Measurements from ENCODE around the gene RPA1.
"Not testable (repeated sequence)": the region's sequence is repeated elsewhere in the genome, so short reads cannot be mapped to it uniquely, and the experiment has no call there.

Gene RPA1

GRCh38 chr17:1803280-1803679 is 26.5 kb upstream of the RPA1 start:
- DNase-seq: no peak
- no peaks in the 10 kb centered on the region for H3K27me3 ChIP-seq (ENCODE audit: insufficient read depth, low read depth, severe bottlenecking)
- no peaks in the 10 kb centered on the region for H3K9me3 ChIP-seq (ENCODE audit: severe bottlenecking)
- no peak overlapping the region for H3K4me3 ChIP-seq (ENCODE audit: low read depth, low read length)
- TF ChIP-seq CTCF (IDR thresholded peaks at IDR 0.05; ENCODE audit: low read depth, low read length): no peak
- H3K36me3 ChIP-seq: peaks cover 61% of the 10 kb centered on the region
- H3K27ac ChIP-seq: no peak overlapping the region

GRCh38 chr17:1807890-1808289 is 21.9 kb upstream of the RPA1 start:
- no peaks in the 10 kb centered on the region for H3K27me3 ChIP-seq (ENCODE audit: insufficient read depth, low read depth, severe bottlenecking)
- no peak for DNase-seq
- peaks cover 53% of the 10 kb centered on the region for H3K36me3 ChIP-seq
- H3K9me3 ChIP-seq (ENCODE audit: severe bottlenecking): no peaks in the 10 kb centered on the region
- no peak overlapping the region for H3K27ac ChIP-seq
- H3K4me3 ChIP-seq (ENCODE audit: low read depth, low read length): no peak overlapping the region
- TF ChIP-seq CTCF (IDR thresholded peaks at IDR 0.05; ENCODE audit: low read depth, low read length): no peak

GRCh38 chr17:1808644-1809043 is 21.2 kb upstream of the RPA1 start:
- no peak overlapping the region for H3K27ac ChIP-seq
- H3K4me3 ChIP-seq (ENCODE audit: low read depth, low read length): no peak overlapping the region
- no peaks in the 10 kb centered on the region for H3K9me3 ChIP-seq (ENCODE audit: severe bottlenecking)
- H3K36me3 ChIP-seq: peaks cover 49% of the 10 kb centered on the region
- no peak for TF ChIP-seq CTCF (IDR thresholded peaks at IDR 0.05; ENCODE audit: low read depth, low read length)
- H3K27me3 ChIP-seq (ENCODE audit: insufficient read depth, low read depth, severe bottlenecking): no peaks in the 10 kb centered on the region
- DNase-seq: no peak

GRCh38 chr17:1809815-1810214 is 20.0 kb upstream of the RPA1 start:
- not testable (repeated sequence) for DNase-seq; H3K9me3 ChIP-seq (ENCODE audit: severe bottlenecking); H3K27me3 ChIP-seq (ENCODE audit: insufficient read depth, low read depth, severe bottlenecking); H3K4me3 ChIP-seq (ENCODE audit: low read depth, low read length); H3K27ac ChIP-seq
- peaks cover 41% of the 10 kb centered on the region for H3K36me3 ChIP-seq

GRCh38 chr17:1810450-1811103 is 19.2 kb upstream of the RPA1 start:
- H3K4me3 ChIP-seq (ENCODE audit: low read depth, low read length): no peak overlapping the region
- no peaks in the 10 kb centered on the region for H3K9me3 ChIP-seq (ENCODE audit: severe bottlenecking)
- H3K27me3 ChIP-seq (ENCODE audit: insufficient read depth, low read depth, severe bottlenecking): no peaks in the 10 kb centered on the region
- H3K27ac ChIP-seq: no peak overlapping the region
- H3K36me3 ChIP-seq: peaks cover 40% of the 10 kb centered on the region
- no peak for TF ChIP-seq CTCF (IDR thresholded peaks at IDR 0.05; ENCODE audit: low read depth, low read length)
- DNase-seq: no peak

- no peak for TF ChIP-seq CTCF (IDR thresholded peaks at IDR 0.05; ENCODE audit: low read depth, low read length)
- no peak for DNase-seq
- Histone ChIP-seq H3K27ac (no peak overlapping the region), H3K27me3 (ENCODE audit: insufficient read depth, low read depth, severe bottlenecking) (no peaks in the 10 kb centered on the region), H3K36me3 (peaks cover 32% of the 10 kb centered on the region), H3K9me3 (ENCODE audit: severe bottlenecking) (no peaks in the 10 kb centered on the region), H3K4me3 (ENCODE audit: low read depth, low read length) (no peak overlapping the region)
Observed at GRCh38 chr17:1813088-1813487, 16.7 kb upstream of the RPA1 start.
